Smooth muscle cell of bladder (primary cell): ENCODE data around the gene KIAA1958. TPM values are rescaled to one million over a fixed set of nuclear protein-coding genes. Genes with fewer than 3 reads are reported as not detected.

Experiments used
- total RNA-seq: library from RNA; depleted of rRNA; stranded (reverse); fragments of >200 nt; gene quantifications from 2 replicates; pipeline ENCODE4 v1.2.3, GENCODE V29; 2014

Gene KIAA1958
- 1.00 and 1.5 TPM in 2 replicates for total RNA-seq

GRCh38 chr9:112486221-112487007 lies at the start of gene KIAA1958:
Gene KIAA1958, plus strand, starts transcription at chr9:112486827. Its CDS starts 87,254 bp downstream, at chr9:112574081.

GRCh38 chr9:112717661-112718331 lies 231.2 kb downstream of the KIAA1958 start, which contains the start of gene INIP:
Gene INIP, minus strand, starts transcription at chr9:112718117. Its CDS starts 1,632 bp downstream, at chr9:112716485.

Other genes starting within 250 kb of the KIAA1958 start
- 12.8 and 13.0 TPM in 2 replicates for gene PTBP3, start 153.2 kb upstream of the KIAA1958 start, total RNA-seq
- 78.8 and 114 TPM in 2 replicates for gene HSDL2, start 106.7 kb upstream of the KIAA1958 start, total RNA-seq
- 10.0 and 11.3 TPM in 2 replicates for gene INIP, start 231.3 kb downstream of the KIAA1958 start, total RNA-seq